HCT116 (cell line): ENCODE measurements around the gene TRAPPC4. TPM values are rescaled to one million over a fixed set of nuclear protein-coding genes. Genes with fewer than 3 reads are reported as not detected.

Experiments
- ATAC-seq: fragments of 200-7000 bp; cut with Tn5 transposase; 2 replicates; pipeline ENCODE4 v1.9.1; 2020; ENCODE audit warnings: mild to moderate bottlenecking, moderate library complexity
- BruUV-seq: library from RNA; stranded (reverse); fragments of 400-500 nt; replicated peaks from 2 replicates; lab custom pipeline; 2021; lab: Mats Ljungman, UMichigan
- CTCF ChIA-PET: fragments of 300-600 bp; sonication (Branson Sonifier 250); formaldehyde crosslinking; loops from one replicate; lab custom pipeline; 2021; ENCODE audit warnings: antibody characterized with exemption; lab: Charles Lee
- POLR2A ChIA-PET: fragments of 300-600, 350-600 bp; sonication (Branson Sonifier 250); formaldehyde crosslinking; loops from one replicate; lab custom pipeline; 2021; ENCODE audit warnings: antibody characterized with exemption; lab: Charles Lee
- RAD21 ChIA-PET, 2 experiments: fragments of 300-600 bp; sonication (Branson Sonifier 250); formaldehyde crosslinking; loops; one replicate each; lab custom pipeline; 2023; ENCODE audit warnings: low total read pairs in 2 of 2; ENCODE audit not compliant: uncharacterized antibody in 2 of 2, unreplicated experiment in 2 of 2, low non-redundant PET in 1 of 2; lab: Charles Lee
- DNase-seq: peaks from one replicate; pipeline ENCODE4 v3.0.0-alpha.2; 2010; ENCODE audit warnings: low read depth, low spot score
- H2AFZ ChIP-seq: fragments of 200-600 bp; shearing (Covaris generic), sonication (generic); 2 replicates; pipeline ENCODE4 v1.6.1; 2017; ENCODE audit warnings: low read depth, mixed run types, mixed read lengths, antibody characterized with exemption, low read length; ENCODE audit not compliant: poor library complexity, severe bottlenecking
- H3K27ac ChIP-seq: 2 replicates; pipeline ENCODE4 v1.5.1; 2012; ENCODE audit warnings: low read depth, low read length
- H3K27me3 ChIP-seq: fragments of 200-600 bp; sonication (generic); 2 replicates; pipeline ENCODE4 v1.6.1; 2016; ENCODE audit warnings: mixed run types, low read length, mixed read lengths; ENCODE audit not compliant: insufficient read depth
- H3K36me3 ChIP-seq, 2 experiments: fragments of 200-500 bp in 1 of 2; fragments of 200-600 bp in 1 of 2; sonication (Bioruptor generic) in 1 of 2; sonication (generic) in 1 of 2; 2 replicates each; pipeline versions ENCODE4 v1.5.1 to v1.6.1; 2014 to 2016; ENCODE audit warnings: low read length in 2 of 2, inconsistent platforms in 1 of 2, mixed read lengths in 1 of 2, mixed run types in 1 of 2; ENCODE audit not compliant: insufficient read depth in 2 of 2, control insufficient read depth in 1 of 2
- H3K4me1 ChIP-seq, 2 experiments: fragments of 200-600 bp in 1 of 2; sonication (generic) in 1 of 2; 2 replicates each; pipeline versions ENCODE4 v1.5.1 to v1.6.1; 2012 to 2017; ENCODE audit warnings: low read length in 2 of 2, inconsistent platforms in 1 of 2, mild to moderate bottlenecking in 1 of 2, mixed read lengths in 1 of 2, mixed run types in 1 of 2, moderate library complexity in 1 of 2; ENCODE audit not compliant: insufficient read depth in 2 of 2, control insufficient read depth in 1 of 2
- H3K4me2 ChIP-seq: fragments of 200-600 bp; sonication (generic); 2 replicates; pipeline ENCODE4 v1.6.1; 2017; ENCODE audit warnings: mixed run types, low read length, mixed read lengths
- H3K4me3 ChIP-seq, 2 experiments: fragments of 200-600 bp in 1 of 2; sonication (generic) in 1 of 2; replicated peaks in 1 of 2; 2 replicates each; pipeline ENCODE4 v1.5.1; 2011 to 2016; ENCODE audit warnings: low read length in 2 of 2, control low read depth in 1 of 2, low read depth in 1 of 2, mild to moderate bottlenecking in 1 of 2, mixed read lengths in 1 of 2, mixed run types in 1 of 2
- H3K79me2 ChIP-seq: fragments of 200-600 bp; sonication (generic); 2 replicates; pipeline ENCODE4 v1.6.1; 2017; ENCODE audit warnings: mild to moderate bottlenecking, mixed run types, low read length, moderate library complexity, mixed read lengths; ENCODE audit not compliant: insufficient read depth
- H3K9ac ChIP-seq: fragments of 200-600 bp; sonication (generic); 2 replicates; pipeline ENCODE4 v1.6.1; 2016; ENCODE audit warnings: low read length, mixed read lengths
- H3K9me2 ChIP-seq: fragments of 200-600 bp; sonication (generic), shearing (Covaris generic); 2 replicates; pipeline ENCODE4 v1.6.1; 2017; ENCODE audit warnings: mixed run types, mild to moderate bottlenecking, moderate library complexity; ENCODE audit not compliant: insufficient read depth
- H3K9me3 ChIP-seq, 2 experiments: fragments of 200-500 bp in 1 of 2; fragments of 200-600 bp in 1 of 2; sonication (Bioruptor generic) in 1 of 2; sonication (generic) in 1 of 2; 2 replicates each; pipeline ENCODE4 v1.6.1; 2014 to 2017; ENCODE audit warnings: low read length in 2 of 2, mixed read lengths in 2 of 2, inconsistent platforms in 1 of 2, low read depth in 1 of 2, mild to moderate bottlenecking in 1 of 2, mixed run types in 1 of 2, moderate library complexity in 1 of 2; ENCODE audit not compliant: control insufficient read depth in 1 of 2, insufficient read depth in 1 of 2
- H4K20me1 ChIP-seq: fragments of 200-600 bp; sonication (generic), shearing (Covaris generic); 2 replicates; pipeline ENCODE4 v1.6.1; 2017; ENCODE audit warnings: mixed run types, mild to moderate bottlenecking, moderate library complexity; ENCODE audit not compliant: insufficient read depth
- CEBPB ChIP-seq: IDR thresholded peaks from 2 replicates; pipeline ENCODE4 v1.6.1; 2012; ENCODE audit warnings: low read depth
- EGR1 ChIP-seq: IDR thresholded peaks from 2 replicates; pipeline ENCODE4 v1.6.1; 2012; ENCODE audit warnings: low read depth
- ELF1 ChIP-seq: IDR thresholded peaks from 2 replicates; pipeline ENCODE4 v1.6.1; 2012; ENCODE audit warnings: low read depth, borderline replicate concordance
- EZH2 ChIP-seq: fragments of 200-600 bp; sonication (generic); IDR thresholded peaks from 2 replicates; pipeline ENCODE4 v1.6.1; 2017; ENCODE audit warnings: antibody characterized with exemption, mixed run types
- EZH2phosphoT487 ChIP-seq: fragments of 200-600 bp; IDR thresholded peaks from 2 replicates; pipeline ENCODE4 v1.6.1; 2018; ENCODE audit warnings: antibody characterized with exemption, borderline replicate concordance
- FOSL1 ChIP-seq: IDR thresholded peaks from 2 replicates; pipeline ENCODE4 v1.6.1; 2012; ENCODE audit warnings: low read depth
- JUND ChIP-seq: IDR thresholded peaks from 2 replicates; pipeline ENCODE4 v1.6.1; 2012
- POLR2A ChIP-seq: IDR thresholded peaks from 2 replicates; pipeline ENCODE4 v1.7.0; 2011; ENCODE audit warnings: borderline replicate concordance; ENCODE audit not compliant: insufficient read depth, insufficient read length; ENCODE audit errors: extremely low read depth
- POLR2AphosphoS5 ChIP-seq: IDR thresholded peaks from 2 replicates; pipeline ENCODE4 v1.6.1; 2011; ENCODE audit warnings: mild to moderate bottlenecking, low read depth, low read length, moderate library complexity
- RAD21 ChIP-seq: IDR thresholded peaks from 2 replicates; pipeline ENCODE4 v1.6.1; 2012; ENCODE audit warnings: low read depth, mild to moderate bottlenecking
- SP1 ChIP-seq: IDR thresholded peaks from 2 replicates; pipeline ENCODE4 v1.6.1; 2012; ENCODE audit warnings: low read depth
- SRF ChIP-seq: IDR thresholded peaks from 2 replicates; pipeline ENCODE4 v1.6.1; 2012; ENCODE audit warnings: low read depth
- TCF7L2 ChIP-seq: IDR thresholded peaks from 2 replicates; pipeline ENCODE4 v1.7.0; 2011; ENCODE audit warnings: borderline replicate concordance, inconsistent platforms; ENCODE audit not compliant: insufficient read depth, insufficient read length; ENCODE audit errors: extremely low read depth
- YY1 ChIP-seq: IDR thresholded peaks from 2 replicates; pipeline ENCODE4 v1.6.1; 2011; ENCODE audit warnings: low read length, low read depth, moderate library complexity, mild to moderate bottlenecking; ENCODE audit not compliant: insufficient replicate concordance; ENCODE audit errors: extremely low read depth
- ZFX ChIP-seq: fragments of 450-650 bp; IDR thresholded peaks from 2 replicates; pipeline ENCODE4 v1.6.1; 2017
- ZNF274 ChIP-seq: fragments of 200-500 bp; sonication (Bioruptor generic); IDR thresholded peaks from 2 replicates; pipeline ENCODE4 v1.6.1; 2014; ENCODE audit warnings: mild to moderate bottlenecking, low read depth, low read length, inconsistent platforms
- intact Hi-C: fragments of 100-400 bp; cut with micrococcal nuclease; formaldehyde crosslinking; loops from 2 replicates; pipeline ENCODE4 v1.10.0; 2022
- total RNA-seq: library from RNA; stranded (reverse); gene quantifications from one replicate; pipeline ENCODE4 v1.2.1, GENCODE V29; 2021; ENCODE audit not compliant: unreplicated experiment
- TF ChIP-seq, protein P1 (sequence below): IDR thresholded peaks from 2 replicates; pipeline ENCODE4 v1.6.1; 2012
- TF ChIP-seq, protein P2 (sequence below), 3 experiments: fragments of 200-600 bp in 1 of 3; sonication (generic) in 1 of 3; IDR thresholded peaks in 2 of 3; conservative IDR thresholded peaks in 1 of 3; 2 replicates each; pipeline ENCODE4 v1.5.1; 2012 to 2017; ENCODE audit warnings: low read depth in 2 of 3, low read length in 2 of 3, antibody characterized with exemption in 1 of 3, borderline replicate concordance in 1 of 3, control low read depth in 1 of 3, mild to moderate bottlenecking in 1 of 3, mixed read lengths in 1 of 3, mixed run types in 1 of 3, moderate library complexity in 1 of 3; ENCODE audit not compliant: insufficient read depth in 1 of 3
- TF ChIP-seq, protein P3 (sequence below): IDR thresholded peaks from 2 replicates; pipeline ENCODE4 v1.6.1; 2011; ENCODE audit warnings: mild to moderate bottlenecking, low read length, moderate library complexity; ENCODE audit not compliant: insufficient replicate concordance; ENCODE audit errors: extremely low read depth
- TF ChIP-seq, protein P4 (sequence below): IDR thresholded peaks from 2 replicates; pipeline ENCODE4 v1.6.1; 2012

Gene TRAPPC4
- total RNA-seq, 1 experiment from 2014 or later, result 61.6 TPM

DNA sequence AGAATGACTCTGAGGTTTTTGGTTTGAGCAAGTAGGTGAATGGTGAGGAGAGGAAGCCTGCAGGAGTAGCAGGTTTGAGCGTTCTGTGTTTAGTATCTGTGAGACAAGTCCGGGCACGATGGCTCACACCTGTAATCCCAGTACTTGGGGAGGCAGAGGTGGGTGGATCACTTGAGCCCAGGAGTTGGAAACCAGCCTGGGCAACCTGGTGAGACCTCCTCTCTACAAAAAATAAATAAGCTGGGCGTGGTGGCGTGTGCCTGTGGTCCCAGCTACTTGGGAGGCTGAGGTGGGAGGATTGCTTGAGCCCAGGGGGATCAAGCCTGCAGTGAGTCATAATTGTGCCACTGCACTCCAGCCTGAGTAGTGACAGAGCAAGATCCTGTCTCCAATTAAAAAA is 30.3 kb upstream of the TRAPPC4 start:
- Histone ChIP-seq H3K9ac (peak overlapping the region; percentile 8; the same call in 1 of the 2 replicates), H3K9me3 (no peaks in the 10 kb centered on the region), H3K27me3 (no peaks in the 10 kb centered on the region), H3K36me3 (no peaks in the 10 kb centered on the region), H3K4me1 (peaks cover 11 to 26% of the 10 kb centered on the region in 2 experiments), H3K4me3 (no peak overlapping the region), H3K79me2 (no peaks in the 10 kb centered on the region), H4K20me1 (no peaks in the 10 kb centered on the region), H2AFZ (no peak overlapping the region), H3K27ac (peak overlapping the region; percentile 33), H3K4me2 (peak overlapping the region; percentile 56), H3K9me2 (no peaks in the 10 kb centered on the region)
- no peak for DNase-seq
- BruUV-seq, result no TSS peak
- POLR2A ChIA-PET, result interaction anchor here (0.6 kb wide), 1 partner anchor 365 kb away, joined by 3 read pairs; no protein-coding TSS in a partner anchor
- intact Hi-C loops, result no loop called here
- no peak for TF ChIP-seq EZH2phosphoT487
- no peak for TF ChIP-seq TCF7L2
- TF ChIP-seq FOSL1, result no peak
- no peak for TF ChIP-seq SP1
- TF ChIP-seq ZNF274, result no peak
- no peak for TF ChIP-seq ZFX
- TF ChIP-seq POLR2AphosphoS5, result no peak
- TF ChIP-seq, protein P1, sequence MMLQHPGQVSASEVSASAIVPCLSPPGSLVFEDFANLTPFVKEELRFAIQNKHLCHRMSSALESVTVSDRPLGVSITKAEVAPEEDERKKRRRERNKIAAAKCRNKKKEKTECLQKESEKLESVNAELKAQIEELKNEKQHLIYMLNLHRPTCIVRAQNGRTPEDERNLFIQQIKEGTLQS, result no peak
- no peak for TF ChIP-seq CEBPB
- TF ChIP-seq RAD21, result no peak
- no peak for TF ChIP-seq EGR1
- TF ChIP-seq YY1, result no peak
- no peak for TF ChIP-seq POLR2A
- no peak for TF ChIP-seq ELF1
- TF ChIP-seq, protein P2, sequence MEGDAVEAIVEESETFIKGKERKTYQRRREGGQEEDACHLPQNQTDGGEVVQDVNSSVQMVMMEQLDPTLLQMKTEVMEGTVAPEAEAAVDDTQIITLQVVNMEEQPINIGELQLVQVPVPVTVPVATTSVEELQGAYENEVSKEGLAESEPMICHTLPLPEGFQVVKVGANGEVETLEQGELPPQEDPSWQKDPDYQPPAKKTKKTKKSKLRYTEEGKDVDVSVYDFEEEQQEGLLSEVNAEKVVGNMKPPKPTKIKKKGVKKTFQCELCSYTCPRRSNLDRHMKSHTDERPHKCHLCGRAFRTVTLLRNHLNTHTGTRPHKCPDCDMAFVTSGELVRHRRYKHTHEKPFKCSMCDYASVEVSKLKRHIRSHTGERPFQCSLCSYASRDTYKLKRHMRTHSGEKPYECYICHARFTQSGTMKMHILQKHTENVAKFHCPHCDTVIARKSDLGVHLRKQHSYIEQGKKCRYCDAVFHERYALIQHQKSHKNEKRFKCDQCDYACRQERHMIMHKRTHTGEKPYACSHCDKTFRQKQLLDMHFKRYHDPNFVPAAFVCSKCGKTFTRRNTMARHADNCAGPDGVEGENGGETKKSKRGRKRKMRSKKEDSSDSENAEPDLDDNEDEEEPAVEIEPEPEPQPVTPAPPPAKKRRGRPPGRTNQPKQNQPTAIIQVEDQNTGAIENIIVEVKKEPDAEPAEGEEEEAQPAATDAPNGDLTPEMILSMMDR (IDR thresholded peaks at IDR 0.05 in 2 of 3, conservative IDR thresholded peaks at IDR 0.05 in 1 of 3; ENCODE audit: borderline replicate concordance in 1 of 3, insufficient read depth in 1 of 3, low read depth in 2 of 3, low read length in 2 of 3), result no peak
- no peak for TF ChIP-seq JUND
- no peak for TF ChIP-seq SRF
- no peak for TF ChIP-seq EZH2
- TF ChIP-seq, protein P3, sequence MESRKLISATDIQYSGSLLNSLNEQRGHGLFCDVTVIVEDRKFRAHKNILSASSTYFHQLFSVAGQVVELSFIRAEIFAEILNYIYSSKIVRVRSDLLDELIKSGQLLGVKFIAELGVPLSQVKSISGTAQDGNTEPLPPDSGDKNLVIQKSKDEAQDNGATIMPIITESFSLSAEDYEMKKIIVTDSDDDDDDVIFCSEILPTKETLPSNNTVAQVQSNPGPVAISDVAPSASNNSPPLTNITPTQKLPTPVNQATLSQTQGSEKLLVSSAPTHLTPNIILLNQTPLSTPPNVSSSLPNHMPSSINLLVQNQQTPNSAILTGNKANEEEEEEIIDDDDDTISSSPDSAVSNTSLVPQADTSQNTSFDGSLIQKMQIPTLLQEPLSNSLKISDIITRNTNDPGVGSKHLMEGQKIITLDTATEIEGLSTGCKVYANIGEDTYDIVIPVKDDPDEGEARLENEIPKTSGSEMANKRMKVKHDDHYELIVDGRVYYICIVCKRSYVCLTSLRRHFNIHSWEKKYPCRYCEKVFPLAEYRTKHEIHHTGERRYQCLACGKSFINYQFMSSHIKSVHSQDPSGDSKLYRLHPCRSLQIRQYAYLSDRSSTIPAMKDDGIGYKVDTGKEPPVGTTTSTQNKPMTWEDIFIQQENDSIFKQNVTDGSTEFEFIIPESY, result no peak
- TF ChIP-seq, protein P4, sequence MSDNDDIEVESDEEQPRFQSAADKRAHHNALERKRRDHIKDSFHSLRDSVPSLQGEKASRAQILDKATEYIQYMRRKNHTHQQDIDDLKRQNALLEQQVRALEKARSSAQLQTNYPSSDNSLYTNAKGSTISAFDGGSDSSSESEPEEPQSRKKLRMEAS, result no peak
- CTCF ChIA-PET, result no interaction called here
- ATAC-seq, result peak; percentile 59
- RAD21 ChIA-PET, result no interaction called here
